ENCODE data around the gene ARF6.
A peak's percentile ranks its signal among the peaks of the same experiment; 100 is the strongest.
"Not testable (repeated sequence)": the region's sequence is repeated elsewhere in the genome, so short reads cannot be mapped to it uniquely, and the experiment has no call there.

Gene ARF6

DNA sequence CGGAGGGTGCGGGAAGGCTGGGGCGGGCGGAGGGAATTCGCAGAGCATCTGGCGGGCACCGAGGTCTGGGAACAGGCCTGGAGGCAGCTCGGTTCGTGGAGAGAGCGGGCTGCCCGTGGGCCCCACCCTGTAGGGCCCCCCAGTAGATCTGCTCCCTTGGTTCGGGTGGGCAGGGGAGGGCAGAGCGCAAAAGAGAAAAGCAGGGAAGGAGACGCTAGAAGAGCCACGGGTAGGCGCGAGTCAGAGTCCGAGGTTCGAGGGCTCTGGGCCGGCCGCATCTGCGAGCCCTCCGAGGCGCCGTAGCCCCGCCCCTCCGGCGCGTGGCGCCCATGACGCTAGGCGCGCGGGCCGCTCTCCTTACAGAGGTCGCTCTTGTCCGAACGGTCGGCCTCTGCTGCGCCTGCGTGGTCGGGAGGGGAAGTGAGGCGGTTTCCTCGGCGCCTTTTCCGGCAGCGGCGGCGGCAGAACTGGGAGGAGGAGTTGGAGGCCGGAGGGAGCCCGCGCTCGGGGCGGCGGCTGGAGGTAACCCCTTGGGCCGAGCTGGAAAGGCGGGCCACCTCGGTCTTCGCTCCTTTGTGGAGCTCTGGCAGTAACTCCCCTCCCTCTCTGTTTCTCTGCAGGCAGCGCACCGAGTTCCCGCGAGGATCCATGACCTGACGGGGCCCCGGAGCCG, at the start of gene ARF6:
Gene ARF6 (plus strand): TSS at position 447 of the 673 bp plus-strand sequence. CDS start 655 bp downstream, outside the sequence.
- peak; percentile 83 for DNase-seq (ENCODE audit: low read depth)

DNA sequence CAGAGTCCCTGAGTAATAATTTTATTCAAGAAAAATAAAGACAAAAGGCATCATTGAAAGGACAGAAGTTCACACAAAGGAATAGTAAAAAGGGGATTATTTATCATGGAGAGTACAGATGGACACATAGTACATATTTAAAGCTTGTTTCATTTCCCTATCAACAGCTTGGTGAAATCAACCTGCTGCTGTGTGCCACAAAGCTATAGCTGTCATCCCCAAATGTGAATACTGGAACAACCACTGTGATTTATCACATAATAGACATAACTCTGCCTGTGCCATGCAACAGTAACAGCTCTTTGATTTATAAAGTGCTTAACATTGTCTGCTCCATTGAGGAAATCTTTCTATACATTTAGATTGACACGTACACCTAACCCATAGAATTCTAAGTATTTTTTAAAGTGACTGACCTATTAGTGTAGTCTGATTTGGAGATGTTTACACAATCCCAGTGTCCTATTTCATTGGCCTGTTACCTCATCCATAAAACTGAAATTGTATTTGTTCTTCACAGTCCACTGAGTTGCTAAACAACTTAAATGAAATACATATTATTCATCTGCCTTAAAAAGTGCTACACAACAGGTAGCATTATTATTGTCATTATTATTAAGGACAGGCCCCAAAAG, 43.6 kb upstream of the ARF6 start:
- no peak for DNase-seq (ENCODE audit: low read depth)

DNA sequence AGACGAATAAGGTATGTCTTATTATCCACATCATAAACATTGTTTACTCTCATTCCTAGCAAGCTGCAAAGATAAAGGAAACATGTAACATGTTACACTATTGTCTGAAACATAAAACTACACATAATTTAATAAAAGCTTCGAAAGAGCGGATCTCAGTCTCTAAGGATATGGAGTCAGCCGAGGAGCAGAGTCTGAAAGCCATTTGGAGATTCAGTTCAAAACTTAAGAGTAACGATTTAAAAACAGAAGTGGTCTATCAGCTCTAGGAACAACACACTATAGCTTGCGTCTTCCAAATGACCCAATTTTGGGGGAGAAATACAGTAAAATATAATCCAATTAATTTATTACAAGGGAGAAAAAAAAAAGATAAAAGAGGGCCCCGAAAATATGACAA, 41.1 kb upstream of the ARF6 start:
- DNase-seq (ENCODE audit: low read depth): no peak

DNA sequence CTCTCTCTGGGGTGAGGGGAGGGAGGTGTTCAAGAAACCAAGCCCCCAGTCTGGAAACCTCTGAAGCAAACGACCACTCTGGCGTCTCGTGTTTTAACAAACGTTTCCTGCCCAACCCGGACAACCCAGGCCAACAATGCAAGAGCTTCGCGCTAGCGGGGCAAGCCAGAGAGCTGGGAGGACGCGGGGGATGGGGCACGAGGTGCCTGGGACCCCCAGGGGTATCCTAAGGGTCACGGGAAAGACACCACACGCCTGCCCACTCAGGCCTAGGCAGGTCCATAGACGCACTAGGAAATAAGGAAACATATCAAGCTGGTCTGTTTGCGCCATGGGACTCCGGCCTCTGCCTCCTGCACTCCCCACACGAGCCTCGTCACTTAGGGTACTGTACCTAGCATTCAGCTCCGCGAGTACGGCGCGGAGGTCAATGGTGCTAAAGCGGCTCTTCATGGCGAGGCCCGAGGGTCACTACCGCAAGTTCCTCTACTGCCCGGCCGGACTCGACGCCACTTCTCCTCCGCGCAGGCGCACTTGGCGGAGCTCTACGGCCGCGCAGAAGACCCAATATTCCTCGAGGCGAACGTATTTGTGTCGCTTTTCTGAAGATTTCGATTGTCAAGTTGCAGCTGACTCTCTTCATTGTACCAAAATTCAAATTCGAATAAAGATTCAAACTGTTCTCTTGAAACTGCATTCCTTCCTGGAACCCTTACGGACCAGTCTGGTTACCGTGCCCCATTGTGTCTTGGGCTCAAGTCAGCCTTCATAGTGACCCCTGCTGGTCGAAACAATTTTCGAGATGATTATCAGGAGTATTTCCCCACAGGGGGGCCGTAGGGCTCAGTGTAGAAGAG, 40.4 kb upstream of the ARF6 start, which contains the start of gene NEMF:
Gene NEMF (minus strand): TSS at position 488 of the 857 bp plus-strand sequence. CDS start 35 bp downstream, at position 453.
- peak; percentile 91 for DNase-seq (ENCODE audit: low read depth)

DNA sequence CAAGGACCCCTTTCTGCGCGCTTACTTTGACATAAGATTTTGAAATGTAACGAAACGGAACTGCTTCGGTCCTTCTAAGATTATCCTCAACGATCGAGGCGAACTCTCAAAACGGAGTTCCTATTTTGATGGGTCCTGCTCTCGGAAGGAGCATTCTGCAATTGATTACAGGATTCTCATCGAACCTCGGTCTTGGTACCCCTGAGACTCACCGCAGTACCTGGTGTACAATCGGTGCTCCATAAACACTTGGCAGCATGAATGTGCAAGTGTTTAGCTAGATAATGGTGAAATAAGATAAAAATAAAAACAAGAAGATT, 39.8 kb upstream of the ARF6 start:
- DNase-seq (ENCODE audit: low read depth): no peak

DNA sequence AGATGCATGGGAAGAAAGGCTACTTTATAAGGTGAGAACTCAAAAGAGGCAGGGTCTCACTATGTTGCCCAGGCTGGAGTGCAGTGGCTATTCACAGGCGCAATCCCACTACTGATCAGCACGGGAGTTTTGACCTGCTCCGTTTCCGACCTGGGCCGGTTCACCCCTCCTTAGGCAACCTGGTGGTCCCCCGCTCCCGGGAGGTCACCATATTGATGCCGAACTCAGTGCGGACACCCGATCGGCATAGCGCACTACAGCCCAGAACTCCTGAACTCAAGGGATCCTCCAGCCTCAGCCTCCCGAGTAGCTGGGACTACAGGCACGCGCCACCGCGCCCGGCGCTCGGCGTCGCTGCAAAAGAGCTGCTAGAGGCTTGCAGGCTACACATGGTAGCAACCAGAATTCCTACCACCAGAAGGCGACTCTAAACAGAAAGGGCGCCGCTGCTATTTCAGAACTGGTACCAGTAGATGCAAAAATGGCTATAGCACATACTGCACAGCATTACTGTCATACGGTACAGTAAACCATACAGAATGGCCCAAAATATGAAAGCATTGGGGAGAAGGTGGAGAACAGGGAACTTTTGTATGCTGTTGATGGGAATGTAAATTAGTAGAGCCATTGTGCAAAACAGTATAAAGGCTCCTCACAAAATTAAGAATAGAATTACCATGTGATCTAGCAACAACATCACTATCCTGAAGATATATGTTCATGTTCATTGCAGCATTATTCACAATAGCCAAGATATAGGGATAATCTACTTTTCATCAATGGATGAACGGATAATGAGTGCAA, 39.1 kb upstream of the ARF6 start:
- no peak for DNase-seq (ENCODE audit: low read depth)

DNA sequence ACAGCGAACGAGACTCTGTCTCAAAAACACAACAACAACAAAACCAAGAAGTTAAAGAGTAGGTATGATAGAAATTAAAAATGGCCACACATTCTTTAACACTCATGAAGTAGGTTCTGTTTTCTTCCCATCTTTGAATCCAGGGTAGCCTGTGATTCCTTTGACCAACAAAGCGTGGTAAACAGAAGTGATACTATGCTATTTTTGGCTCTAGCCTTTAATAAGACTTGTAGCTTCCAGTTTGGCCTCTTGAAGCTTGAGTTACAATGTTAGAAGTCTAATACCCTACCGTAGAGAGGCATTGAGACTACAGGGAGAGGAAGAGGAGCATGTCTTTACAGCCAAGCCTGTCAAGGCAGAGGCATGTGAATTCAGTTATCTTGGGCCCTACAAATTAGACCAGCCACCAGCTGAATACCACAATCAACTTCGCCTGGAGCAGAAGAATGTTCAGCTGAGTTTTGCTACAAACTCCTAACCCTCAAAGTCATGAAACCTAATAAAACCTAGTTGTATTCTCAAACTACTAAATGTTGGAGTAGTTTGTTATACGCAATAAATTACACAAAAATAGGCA, 35.4 kb upstream of the ARF6 start:
- DNase-seq (ENCODE audit: low read depth): no peak

DNA sequence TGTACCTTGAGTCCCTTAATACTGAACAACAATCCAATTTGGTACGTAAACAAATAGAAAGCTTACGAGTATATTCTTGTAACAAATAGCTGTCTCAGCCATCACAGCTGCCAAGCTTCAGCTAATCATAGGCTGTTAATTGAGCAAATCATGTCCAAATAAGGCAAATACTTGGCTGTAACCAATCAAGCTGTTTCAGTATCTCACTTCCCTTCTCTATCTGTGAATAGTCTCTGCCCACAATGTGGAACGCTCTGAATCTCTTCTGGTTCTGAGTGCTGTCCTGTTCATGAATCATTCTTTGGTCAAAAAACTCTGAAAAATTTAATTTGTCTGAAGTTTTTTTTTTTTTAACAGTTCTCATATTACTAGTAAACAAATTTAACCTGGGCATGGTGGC, 34.5 kb upstream of the ARF6 start:
- DNase-seq (ENCODE audit: low read depth): no peak

DNA sequence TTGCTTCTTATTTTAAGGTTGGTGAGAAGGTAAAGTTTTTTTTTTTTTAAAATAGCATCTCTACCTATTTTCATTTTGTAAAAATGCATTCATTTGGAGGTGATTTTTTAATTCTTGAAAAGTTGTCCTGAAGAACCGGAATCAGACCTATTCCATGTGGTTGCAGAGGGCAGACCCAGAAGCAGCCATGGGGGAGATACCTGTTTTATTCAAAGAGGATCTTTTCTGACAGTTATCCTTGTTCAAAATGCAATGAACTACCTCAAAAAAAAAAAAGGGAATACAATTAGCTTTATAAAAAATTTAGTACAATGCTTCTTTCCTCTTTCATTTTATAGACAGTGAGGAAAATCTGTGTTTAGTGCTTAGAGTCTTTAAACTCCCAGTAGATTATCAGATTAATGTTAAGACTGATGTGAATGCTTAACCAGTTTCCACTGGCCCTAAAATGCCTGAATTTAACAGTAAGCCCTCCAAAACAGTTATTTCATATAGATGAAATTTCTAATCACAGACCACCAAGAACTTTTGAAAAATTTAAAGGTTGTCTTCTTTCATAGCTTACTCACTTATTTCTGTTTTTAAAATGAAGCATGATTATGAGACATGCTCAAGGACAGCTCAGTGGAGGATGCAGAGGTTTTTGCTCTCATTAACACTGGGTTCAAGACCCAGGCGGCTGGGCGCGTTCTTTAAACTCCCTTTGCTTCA, 31.7 kb upstream of the ARF6 start:
- no peak for DNase-seq (ENCODE audit: low read depth)

DNA sequence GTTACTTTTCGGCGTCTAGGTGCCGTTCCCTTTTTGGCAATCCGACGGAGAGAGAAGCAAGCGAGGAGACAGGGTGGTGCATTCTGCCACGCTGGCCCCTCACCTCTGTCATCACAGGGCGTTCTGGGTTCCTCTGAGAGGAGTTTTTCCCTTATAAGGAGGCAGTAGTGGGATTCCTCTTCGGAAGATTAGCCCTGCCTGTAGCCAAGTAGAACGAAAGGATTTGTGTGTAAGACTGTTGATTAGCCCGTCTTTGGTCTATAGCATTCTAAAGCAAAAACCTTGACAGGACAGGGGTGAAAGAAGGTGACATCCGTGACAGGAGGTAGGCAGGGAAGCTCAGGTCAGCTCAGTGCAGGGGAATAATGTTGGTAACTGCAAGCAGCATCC, 31.2 kb upstream of the ARF6 start:
- peak; percentile 58 for DNase-seq (ENCODE audit: low read depth)

DNA sequence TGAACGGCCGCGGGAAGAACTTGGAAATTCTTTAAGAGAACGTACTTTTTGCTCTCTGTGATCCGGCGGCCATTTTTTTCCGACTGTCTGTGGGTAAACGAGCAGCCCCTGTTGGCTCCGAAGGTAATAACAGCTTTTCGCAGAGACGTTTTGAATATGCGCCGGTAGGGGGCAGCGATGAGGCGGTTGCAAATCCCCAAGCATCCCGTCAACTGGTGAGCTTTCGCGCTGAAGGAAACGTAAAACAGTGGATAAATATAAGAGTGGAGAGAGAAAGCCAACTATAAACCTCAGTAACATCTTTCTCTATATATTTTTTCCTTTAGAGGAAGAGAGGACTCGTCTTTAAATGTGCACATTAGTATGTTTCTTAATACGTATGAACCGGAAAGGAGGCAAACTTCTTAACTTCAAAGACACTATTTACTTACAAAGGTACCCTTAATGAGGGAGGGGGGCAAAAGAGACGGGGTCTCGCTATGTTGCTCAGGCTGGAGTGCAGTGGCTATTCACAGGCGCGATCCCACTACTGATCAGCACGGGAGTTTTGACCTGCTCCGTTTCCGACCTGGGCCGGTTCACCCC, 30.7 kb upstream of the ARF6 start:
- peak; percentile 75 for DNase-seq (ENCODE audit: low read depth)

DNA sequence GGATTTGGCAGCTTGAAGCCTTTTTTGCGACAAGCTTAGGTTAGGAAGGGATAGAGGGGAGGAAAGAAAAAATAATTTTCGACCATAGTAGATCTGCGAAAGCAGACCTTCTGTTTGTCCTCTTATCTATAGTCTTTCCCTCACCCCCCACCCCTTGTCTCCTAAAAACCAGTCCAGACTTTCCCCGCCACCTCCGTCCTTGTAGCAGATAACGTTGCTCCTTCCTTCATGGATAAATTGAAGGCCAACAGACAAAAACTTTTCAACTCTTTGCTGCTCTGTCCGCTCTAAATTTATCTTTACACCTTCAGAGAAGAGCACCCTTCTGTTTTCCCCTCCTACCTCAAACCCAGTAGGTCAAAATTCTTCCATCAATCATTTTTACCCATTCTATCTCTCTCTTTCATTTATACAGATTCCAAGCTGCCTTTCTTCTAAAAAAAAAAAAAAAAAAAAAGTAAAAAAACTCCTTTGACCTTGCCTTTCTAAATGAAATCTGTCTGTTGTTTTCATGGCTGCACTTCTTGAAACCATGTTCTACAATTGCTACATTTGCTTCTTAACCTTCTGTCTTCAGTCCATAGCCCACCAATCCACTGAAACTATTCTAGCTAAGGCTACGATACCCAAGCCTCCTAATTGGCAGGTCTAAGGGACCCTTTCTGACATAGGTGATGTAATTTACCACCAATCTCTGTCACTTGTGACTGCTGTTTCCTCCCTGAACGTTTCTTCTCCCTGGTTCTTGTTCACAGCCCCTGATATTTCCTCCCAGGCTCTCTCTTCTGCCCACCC, 29.2 kb upstream of the ARF6 start:
- DNase-seq (ENCODE audit: low read depth): no peak

DNA sequence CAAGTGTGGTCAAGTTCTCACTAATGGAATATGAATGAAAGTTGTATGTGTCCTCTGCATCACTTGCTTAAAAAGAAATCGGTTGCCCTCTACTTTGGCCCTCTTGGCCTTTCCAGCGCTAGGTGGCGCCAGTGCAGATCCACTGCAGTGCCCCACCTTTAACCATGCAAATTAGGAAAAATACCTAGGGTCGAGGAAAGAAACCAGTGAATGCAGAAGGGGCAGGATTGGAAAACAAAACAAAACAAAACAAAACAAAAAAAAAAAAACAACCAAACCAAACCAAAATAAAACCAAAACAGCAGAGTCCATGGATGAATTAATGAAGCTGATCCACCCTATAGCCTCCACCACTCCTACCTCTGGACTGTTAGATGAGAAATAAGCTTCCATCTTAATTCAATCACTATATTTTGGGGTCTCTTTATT, 27.4 kb upstream of the ARF6 start:
- DNase-seq (ENCODE audit: low read depth): no peak

DNA sequence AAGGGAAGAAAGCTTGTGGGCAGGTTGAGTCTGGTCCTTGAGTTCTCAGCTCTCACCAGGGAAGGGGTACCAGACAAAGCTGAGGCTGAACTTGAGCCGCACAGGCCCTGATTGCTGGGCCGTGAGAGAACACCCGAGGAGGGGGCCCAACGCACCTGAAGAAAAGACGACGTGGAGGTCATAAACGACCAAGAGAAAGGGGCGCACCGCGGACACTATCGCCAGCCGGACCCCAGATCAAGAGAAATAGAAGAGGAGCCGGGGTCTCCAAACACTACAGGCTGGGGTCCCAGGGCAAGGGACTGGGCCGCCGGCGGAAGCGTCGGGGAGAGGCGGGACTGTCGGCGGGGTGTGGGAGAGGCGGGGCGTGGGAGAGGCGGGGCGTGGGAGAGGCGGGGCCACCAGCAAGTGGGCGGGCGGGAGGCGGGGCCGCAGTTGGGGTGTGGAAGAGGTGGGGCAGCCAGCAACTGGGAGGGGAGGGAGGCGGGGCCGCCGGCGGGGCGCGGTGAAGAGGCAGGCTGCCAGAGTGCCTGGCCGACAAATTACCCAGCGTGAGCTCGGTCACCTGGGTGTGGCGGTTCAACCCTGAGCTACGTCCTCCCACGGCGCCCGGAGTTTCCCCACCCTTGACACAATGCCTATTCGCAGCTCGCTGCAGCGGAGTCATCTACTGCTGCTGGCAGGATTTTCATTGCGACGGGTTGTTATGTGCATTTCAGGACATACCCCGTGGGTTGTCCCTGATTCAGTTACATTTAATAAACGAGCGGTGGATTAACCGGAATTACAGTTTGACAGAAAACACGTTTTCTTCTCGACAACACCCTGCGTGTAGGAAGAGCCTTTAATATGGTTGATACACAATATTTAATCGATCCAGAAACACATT, 24.8 kb upstream of the ARF6 start:
- DNase-seq (ENCODE audit: low read depth): peak; percentile 73

DNA sequence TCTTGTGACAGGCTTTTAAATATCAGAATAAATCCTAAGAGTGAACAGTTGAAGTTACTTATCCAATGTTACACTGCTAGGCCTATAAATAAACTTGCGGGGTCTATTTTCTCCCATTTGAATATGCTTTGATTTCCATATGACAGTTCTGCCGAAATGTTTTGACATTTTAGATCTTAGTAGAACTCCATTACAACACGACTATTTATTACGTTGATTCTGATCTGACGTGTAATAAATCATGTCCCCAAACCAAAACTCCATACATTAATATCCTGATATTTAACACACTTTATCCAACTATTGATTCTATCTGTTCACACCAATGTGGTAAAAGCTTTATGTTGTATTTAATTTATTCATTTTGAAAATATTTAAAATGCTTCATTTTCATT, 24.2 kb upstream of the ARF6 start:
- no peak for DNase-seq (ENCODE audit: low read depth)

DNA sequence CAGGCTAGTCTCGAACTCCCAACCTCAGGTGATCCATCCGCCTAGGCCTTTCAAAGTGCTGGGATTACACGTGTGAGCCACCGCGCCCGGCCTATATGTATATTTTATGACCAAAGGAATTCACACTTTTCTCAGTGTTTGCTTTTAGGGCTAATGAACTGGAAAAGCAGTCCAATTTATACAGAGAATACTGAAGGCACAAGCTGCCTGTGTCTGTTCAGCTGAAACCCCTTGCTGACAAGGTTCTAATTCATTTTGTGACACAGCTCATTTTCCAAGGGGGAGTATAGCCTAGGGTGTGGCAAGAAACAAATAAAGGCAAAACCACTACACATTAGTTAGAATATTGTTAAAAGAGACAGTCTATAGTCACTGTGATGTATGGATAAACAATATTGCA, 22.0 kb upstream of the ARF6 start:
- DNase-seq (ENCODE audit: low read depth): no peak

DNA sequence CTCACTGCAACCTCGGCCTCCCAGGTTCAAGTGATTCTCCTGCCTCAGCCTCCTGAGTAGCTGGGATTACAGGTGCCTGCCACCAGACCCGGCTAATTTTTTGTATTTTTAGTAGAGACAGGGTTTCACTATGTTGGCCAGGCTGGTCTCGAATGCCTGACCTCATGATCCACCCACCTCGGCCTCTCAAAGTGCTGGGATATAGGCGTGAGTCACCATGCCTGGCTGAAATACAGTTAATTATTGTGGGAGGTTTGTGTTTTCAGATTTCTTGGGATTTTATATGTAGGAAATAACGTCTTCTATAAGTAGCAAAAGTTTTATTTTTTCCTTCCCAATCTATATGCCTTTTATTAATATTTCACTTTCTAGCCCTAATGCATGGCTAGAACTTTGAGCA, 19.3 kb upstream of the ARF6 start:
- DNase-seq (ENCODE audit: low read depth): not testable (repeated sequence)

DNA sequence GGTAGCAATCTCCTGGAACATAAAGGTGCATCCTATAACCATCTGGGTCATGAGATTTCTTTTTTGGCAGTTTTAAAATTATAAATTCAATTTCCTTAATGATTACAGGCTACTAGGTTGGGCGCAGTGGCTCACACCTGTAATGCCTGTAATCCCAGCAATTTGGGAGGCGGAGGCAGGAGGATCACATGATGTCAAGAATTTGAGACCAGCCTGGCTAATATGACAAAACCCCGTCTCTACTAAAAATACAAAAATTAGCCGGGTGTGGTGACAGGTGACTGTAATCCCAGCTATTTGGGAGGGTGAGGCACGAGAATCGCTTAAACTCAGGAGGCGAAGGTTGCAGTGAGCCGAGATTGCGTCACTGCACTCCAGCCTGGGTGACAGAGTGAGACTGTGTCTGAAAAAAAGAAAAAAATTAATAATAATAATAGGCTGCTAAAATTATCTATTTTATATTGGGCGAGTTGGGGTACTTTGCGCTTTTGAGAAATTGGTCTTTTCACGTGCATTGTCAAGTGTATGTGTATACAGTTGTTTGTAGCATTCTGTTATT, 17.2 kb upstream of the ARF6 start:
- DNase-seq (ENCODE audit: low read depth): no peak
